Measurements from ENCODE around the gene AMELX. TPM values are rescaled to one million over a fixed set of nuclear protein-coding genes. Genes with fewer than 3 reads are reported as not detected.
A peak's percentile ranks its signal among the peaks of the same experiment; 100 is the strongest.

The AMELX gene
- total and polyA plus RNA-seq, 2 experiments from 2014 or later: not detected

- 47% methylated on average over 2 of the region's 2 CpGs for WGBS, 2 experiments (ENCODE audit: low coverage in 1 of 2, low lambda C conversion rate in 2 of 2, missing lambda C conversion rate in 2 of 2)
- H3K4me1 ChIP-seq (ENCODE audit: insufficient read depth): no peaks in the 10 kb centered on the region
- H3K27ac ChIP-seq: no peak overlapping the region
- no peak overlapping the region for H2AFZ ChIP-seq
- H3K36me3 ChIP-seq (ENCODE audit: low read depth): no peaks in the 10 kb centered on the region
- peak; percentile 4 for DNase-seq
- H3K4me3 ChIP-seq: no peak overlapping the region
- no peaks in the 10 kb centered on the region for H3K27me3 ChIP-seq (replicated peaks; ENCODE audit: insufficient read depth)
- H3K9me2 ChIP-seq (ENCODE audit: insufficient read depth): no peaks in the 10 kb centered on the region
- H4K20me1 ChIP-seq (ENCODE audit: insufficient read depth): no peaks in the 10 kb centered on the region
- no peaks in the 10 kb centered on the region for H3K79me2 ChIP-seq (ENCODE audit: insufficient read depth)
- no peak overlapping the region for H3K4me2 ChIP-seq (ENCODE audit: unreplicated experiment)
- in situ Hi-C loops (cut with MboI): no loop called here
- TF ChIP-seq EZH2phosphoT487 (IDR thresholded peaks at IDR 0.05; ENCODE audit: insufficient read depth, low read depth) (no peak), EZH2 (IDR thresholded peaks at IDR 0.05; ENCODE audit: insufficient read depth, poor library complexity, severe bottlenecking) (no peak)
- H3K9ac ChIP-seq: no peak overlapping the region
- H3F3A ChIP-seq (ENCODE audit: insufficient read depth): no peaks in the 10 kb centered on the region
- H3K9me3 ChIP-seq (ENCODE audit: low read depth): no peaks in the 10 kb centered on the region
Observed at GRCh38 chrX:11321986-11322385, 28.8 kb downstream of the AMELX start.

DNA sequence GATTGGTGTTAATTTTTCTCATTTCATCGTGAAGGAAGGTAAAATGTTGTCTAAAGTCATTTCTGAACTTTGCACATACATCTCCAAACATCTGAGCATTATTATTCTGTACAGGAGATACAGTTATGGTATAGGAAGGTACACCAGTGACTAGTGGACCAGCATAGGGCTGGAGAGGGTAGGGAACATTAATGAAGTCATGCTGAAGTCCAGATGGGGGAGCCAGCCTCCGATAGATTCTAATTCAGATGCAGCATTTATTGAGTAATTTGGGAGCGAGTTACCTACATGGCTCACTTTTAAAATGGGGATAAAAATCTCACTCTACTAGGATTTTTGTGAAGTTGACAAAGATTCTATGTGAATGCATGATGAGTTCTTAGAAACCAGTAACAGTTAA lies 34.9 kb downstream of the AMELX start:
- H3K79me2 ChIP-seq (ENCODE audit: insufficient read depth): no peaks in the 10 kb centered on the region
- no peak overlapping the region for H3K4me2 ChIP-seq (ENCODE audit: unreplicated experiment)
- no peak for TF ChIP-seq EZH2phosphoT487 (IDR thresholded peaks at IDR 0.05; ENCODE audit: insufficient read depth, low read depth)
- no peaks in the 10 kb centered on the region for H3K9me2 ChIP-seq (ENCODE audit: insufficient read depth)
- WGBS, 2 experiments (ENCODE audit: low coverage in 1 of 2, low lambda C conversion rate in 2 of 2, missing lambda C conversion rate in 2 of 2): 88 to 93% methylated on average over 3 of the region's 3 CpGs
- H3K27me3 ChIP-seq (replicated peaks; ENCODE audit: insufficient read depth): no peaks in the 10 kb centered on the region
- H3K4me1 ChIP-seq (ENCODE audit: insufficient read depth): peaks cover 9% of the 10 kb centered on the region; the same call in 1 of the 2 replicates
- in situ Hi-C loops (cut with MboI): no loop called here
- no peak overlapping the region for H2AFZ ChIP-seq
- no peak overlapping the region for H3K4me3 ChIP-seq
- no peaks in the 10 kb centered on the region for H3K9me3 ChIP-seq (ENCODE audit: low read depth)
- no peaks in the 10 kb centered on the region for H3F3A ChIP-seq (ENCODE audit: insufficient read depth)
- no peak overlapping the region for H3K27ac ChIP-seq
- no peak overlapping the region for H3K9ac ChIP-seq
- no peaks in the 10 kb centered on the region for H4K20me1 ChIP-seq (ENCODE audit: insufficient read depth)
- H3K36me3 ChIP-seq (ENCODE audit: low read depth): no peaks in the 10 kb centered on the region
- no peak for DNase-seq

DNA sequence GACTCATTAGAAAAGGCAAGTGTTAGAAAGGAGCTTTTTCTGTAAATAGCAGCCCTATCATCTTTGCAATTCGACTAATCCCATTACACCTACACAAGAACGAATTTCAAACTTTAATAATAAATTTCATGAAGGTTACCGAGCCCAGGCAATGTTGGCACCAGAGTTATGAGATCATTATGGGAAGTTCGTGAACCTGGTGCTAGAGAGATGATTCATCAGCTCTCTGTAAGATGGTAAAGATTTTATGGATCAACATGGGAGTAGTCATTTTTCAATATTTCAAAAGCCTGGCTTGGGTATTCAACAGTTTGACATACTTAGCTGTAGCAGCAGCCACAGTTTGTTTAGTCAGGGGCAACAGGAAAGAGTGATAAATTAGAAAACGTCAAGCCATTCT lies 35.8 kb downstream of the AMELX start:
- WGBS, 2 experiments (ENCODE audit: low coverage in 1 of 2, low lambda C conversion rate in 2 of 2, missing lambda C conversion rate in 2 of 2): 22 to 34% methylated on average over 5 of the region's 5 CpGs
- in situ Hi-C loops (cut with MboI): no loop called here
- Histone ChIP-seq H3K9me3 (ENCODE audit: low read depth) (no peaks in the 10 kb centered on the region), H3K27me3 (replicated peaks; ENCODE audit: insufficient read depth) (no peaks in the 10 kb centered on the region), H3K9ac (no peak overlapping the region), H3K4me3 (no peak overlapping the region), H3K79me2 (ENCODE audit: insufficient read depth) (no peaks in the 10 kb centered on the region), H4K20me1 (ENCODE audit: insufficient read depth) (no peaks in the 10 kb centered on the region), H3F3A (ENCODE audit: insufficient read depth) (no peaks in the 10 kb centered on the region), H3K9me2 (ENCODE audit: insufficient read depth) (no peaks in the 10 kb centered on the region), H3K36me3 (ENCODE audit: low read depth) (no peaks in the 10 kb centered on the region), H3K4me1 (ENCODE audit: insufficient read depth) (peaks cover 9% of the 10 kb centered on the region; the same call in 1 of the 2 replicates), H2AFZ (no peak overlapping the region), H3K27ac (no peak overlapping the region), H3K4me2 (ENCODE audit: unreplicated experiment) (no peak overlapping the region)
- no peak for TF ChIP-seq EZH2phosphoT487 (IDR thresholded peaks at IDR 0.05; ENCODE audit: insufficient read depth, low read depth)
- TF ChIP-seq EZH2 (IDR thresholded peaks at IDR 0.05; ENCODE audit: insufficient read depth, poor library complexity, severe bottlenecking): no peak
- peak; percentile 47 for DNase-seq

GRCh38 chrX:11331788-11332187 lies 38.6 kb downstream of the AMELX start:
- H3K27me3 ChIP-seq (replicated peaks; ENCODE audit: insufficient read depth): no peaks in the 10 kb centered on the region
- H3K9me3 ChIP-seq (ENCODE audit: low read depth): no peaks in the 10 kb centered on the region
- H3K4me1 ChIP-seq (ENCODE audit: insufficient read depth): peaks cover 9% of the 10 kb centered on the region; the same call in 1 of the 2 replicates
- H3F3A ChIP-seq (ENCODE audit: insufficient read depth): no peaks in the 10 kb centered on the region
- in situ Hi-C loops (cut with MboI): no loop called here
- no peaks in the 10 kb centered on the region for H3K9me2 ChIP-seq (ENCODE audit: insufficient read depth)
- no peaks in the 10 kb centered on the region for H3K36me3 ChIP-seq (ENCODE audit: low read depth)
- H3K79me2 ChIP-seq (ENCODE audit: insufficient read depth): no peaks in the 10 kb centered on the region
- no peak overlapping the region for H3K9ac ChIP-seq
- 77 to 89% methylated on average over 2 of the region's 2 CpGs for WGBS, 2 experiments (ENCODE audit: low coverage in 1 of 2, low lambda C conversion rate in 2 of 2, missing lambda C conversion rate in 2 of 2)
- H3K4me3 ChIP-seq: no peak overlapping the region
- H3K27ac ChIP-seq: no peak overlapping the region
- no peak for TF ChIP-seq EZH2phosphoT487 (IDR thresholded peaks at IDR 0.05; ENCODE audit: insufficient read depth, low read depth)
- no peak for TF ChIP-seq EZH2 (IDR thresholded peaks at IDR 0.05; ENCODE audit: insufficient read depth, poor library complexity, severe bottlenecking)
- no peaks in the 10 kb centered on the region for H4K20me1 ChIP-seq (ENCODE audit: insufficient read depth)
- no peak for DNase-seq
- no peak overlapping the region for H2AFZ ChIP-seq
- H3K4me2 ChIP-seq (ENCODE audit: unreplicated experiment): no peak overlapping the region

GRCh38 chrX:11334165-11334564 lies 41.0 kb downstream of the AMELX start:
- Histone ChIP-seq H3K9ac (no peak overlapping the region), H3F3A (ENCODE audit: insufficient read depth) (no peaks in the 10 kb centered on the region), H3K79me2 (ENCODE audit: insufficient read depth) (no peaks in the 10 kb centered on the region), H3K9me3 (ENCODE audit: low read depth) (no peaks in the 10 kb centered on the region), H3K4me1 (ENCODE audit: insufficient read depth) (peaks cover 4% of the 10 kb centered on the region; the same call in 1 of the 2 replicates), H3K4me2 (ENCODE audit: unreplicated experiment) (no peak overlapping the region), H3K4me3 (no peak overlapping the region), H3K9me2 (ENCODE audit: insufficient read depth) (no peaks in the 10 kb centered on the region), H3K27me3 (replicated peaks; ENCODE audit: insufficient read depth) (no peaks in the 10 kb centered on the region), H4K20me1 (ENCODE audit: insufficient read depth) (no peaks in the 10 kb centered on the region), H3K36me3 (ENCODE audit: low read depth) (no peaks in the 10 kb centered on the region), H2AFZ (no peak overlapping the region), H3K27ac (no peak overlapping the region)
- in situ Hi-C loops (cut with MboI): no loop called here
- WGBS, 2 experiments (ENCODE audit: low coverage in 1 of 2, low lambda C conversion rate in 2 of 2, missing lambda C conversion rate in 2 of 2): 73 to 95% methylated on average over 2 of the region's 2 CpGs
- DNase-seq: no peak
- TF ChIP-seq EZH2 (IDR thresholded peaks at IDR 0.05; ENCODE audit: insufficient read depth, poor library complexity, severe bottlenecking) (no peak), EZH2phosphoT487 (IDR thresholded peaks at IDR 0.05; ENCODE audit: insufficient read depth, low read depth) (no peak)

Measured in GM23248 (cell line).